Peyer's patch (tissue), 4 donors: ENCODE data around the gene COMMD2. TPM values are rescaled to one million over a fixed set of nuclear protein-coding genes. Genes with fewer than 3 reads are reported as not detected.

ENCODE experiments used
- DNase-seq, 3 donors: peaks; one replicate each; pipeline ENCODE4 v3.0.0-alpha.2; 2017 to 2019
- H3K27ac ChIP-seq, 4 donors: fragments of 200-600 bp; sonication (generic); one replicate each; pipeline ENCODE4 v1.5.1; 2016 to 2019
- H3K27me3 ChIP-seq, 2 donors: fragments of 200-600 bp; sonication (generic); one replicate each; pipeline ENCODE4 v1.5.1; 2019
- H3K36me3 ChIP-seq, 3 donors: fragments of 200-600 bp; sonication (generic); one replicate each; pipeline ENCODE4 v1.5.1; 2016 to 2019
- H3K4me1 ChIP-seq, 4 donors: fragments of 200-600 bp; sonication (generic); one replicate each; pipeline ENCODE4 v1.5.1; 2016 to 2019
- H3K4me3 ChIP-seq, 4 donors: fragments of 200-600 bp; sonication (generic); 1 replicate in 3 of 4; 2 replicates in 1 of 4; pipeline ENCODE4 v1.5.1; 2016 to 2019; ENCODE audit warnings: mild to moderate bottlenecking in 1 of 4
- H3K9me3 ChIP-seq, 4 donors: fragments of 200-600 bp; sonication (generic); one replicate each; pipeline ENCODE4 v1.5.1; 2016 to 2019; ENCODE audit warnings: mild to moderate bottlenecking in 1 of 4
- CTCF ChIP-seq, 6 experiments: fragments of 450-650 bp in 4 of 6; fragments of 200-600 bp in 2 of 6; sonication (generic) in 1 of 6; IDR thresholded peaks; one replicate each; pipeline ENCODE4 v1.5.1; 2017 to 2019; ENCODE audit warnings: antibody characterized with exemption in 6 of 6, mild to moderate bottlenecking in 3 of 6, moderate library complexity in 1 of 6
- POLR2A ChIP-seq, 2 donors: fragments of 450-650 bp; IDR thresholded peaks; one replicate each; pipeline ENCODE4 v1.5.1; 2017; ENCODE audit warnings: antibody characterized with exemption in 2 of 2, mild to moderate bottlenecking in 2 of 2, moderate library complexity in 2 of 2
- small RNA-seq, 2 donors: library from RNA; depleted of rRNA; stranded (forward); fragments of <200 nt; gene quantifications; one replicate each; pipeline ENCODE3, GENCODE V24; 2016
- total RNA-seq, 4 donors: library from RNA; depleted of rRNA; stranded (reverse); fragments of >200 nt; gene quantifications; one replicate each; pipeline ENCODE4 v1.1.0, GENCODE V29; 2016

COMMD2 gene
- total RNA-seq, 4 donors from 2014 or later: 10.9 to 29.7 (median 17.9) TPM

- no peaks in the 10 kb centered on the region for H3K36me3 ChIP-seq
- DNase-seq: no peak
- no peak overlapping the region for H3K4me3 ChIP-seq
- no peaks in the 10 kb centered on the region for H3K27me3 ChIP-seq
- no peaks in the 10 kb centered on the region for H3K9me3 ChIP-seq
- H3K27ac ChIP-seq: no peak overlapping the region
- no peaks in the 10 kb centered on the region for H3K4me1 ChIP-seq
- TF ChIP-seq POLR2A (IDR thresholded peaks at IDR 0.05) (no peak), CTCF (IDR thresholded peaks at IDR 0.05) (no peak)
Measured at GRCh38 chr3:149705416-149705815, 46.9 kb downstream of the COMMD2 start.

GRCh38 chr3:149703466-149703865 is 48.8 kb downstream of the COMMD2 start:
- peaks cover 0 to 6% (median 2%) of the 10 kb centered on the region in 4 donors for H3K9me3 ChIP-seq
- H3K36me3 ChIP-seq: no peaks in the 10 kb centered on the region
- no peaks in the 10 kb centered on the region for H3K27me3 ChIP-seq
- peak overlapping the region in 2 of 4 donors; percentile 42 to 77 for H3K27ac ChIP-seq
- TF ChIP-seq CTCF (IDR thresholded peaks at IDR 0.05) (no peak), POLR2A (IDR thresholded peaks at IDR 0.05) (no peak)
- H3K4me3 ChIP-seq: no peak overlapping the region
- H3K4me1 ChIP-seq: no peaks in the 10 kb centered on the region
- DNase-seq: peak in 1 of 3 donors; percentile 56

- H3K9me3 ChIP-seq: peaks cover 0 to 12% (median 3%) of the 10 kb centered on the region in 4 donors
- TF ChIP-seq POLR2A (IDR thresholded peaks at IDR 0.05): no peak
- TF ChIP-seq CTCF (IDR thresholded peaks at IDR 0.05): no peak
- no peak for DNase-seq
- H3K27ac ChIP-seq: peak overlapping the region in 3 of 4 donors; percentile 42 to 77 (median 47)
- no peak overlapping the region for H3K4me3 ChIP-seq
- no peaks in the 10 kb centered on the region for H3K36me3 ChIP-seq
- no peaks in the 10 kb centered on the region for H3K4me1 ChIP-seq
- H3K27me3 ChIP-seq: no peaks in the 10 kb centered on the region
Measured at GRCh38 chr3:149702691-149703441, 49.4 kb downstream of the COMMD2 start.

- Histone ChIP-seq H3K36me3 (no peaks in the 10 kb centered on the region), H3K27me3 (no peaks in the 10 kb centered on the region), H3K9me3 (peaks cover 0 to 13% (median 3%) of the 10 kb centered on the region in 4 donors), H3K27ac (peak overlapping the region in 2 of 4 donors; percentile 50 to 77), H3K4me1 (no peaks in the 10 kb centered on the region), H3K4me3 (peak overlapping the region in 1 of 4 donors; percentile 12)
- TF ChIP-seq POLR2A (IDR thresholded peaks at IDR 0.05) (no peak), CTCF (IDR thresholded peaks at IDR 0.05) (no peak)
- DNase-seq: no peak
Measured at GRCh38 chr3:149701977-149702350, 50.3 kb downstream of the COMMD2 start.

GRCh38 chr3:149701206-149701976 is 50.9 kb downstream of the COMMD2 start:
- DNase-seq: no peak
- TF ChIP-seq POLR2A (IDR thresholded peaks at IDR 0.05) (no peak), CTCF (IDR thresholded peaks at IDR 0.05) (no peak)
- Histone ChIP-seq H3K9me3 (peaks cover 0 to 13% (median 3%) of the 10 kb centered on the region in 4 donors), H3K4me1 (no peaks in the 10 kb centered on the region), H3K27me3 (no peaks in the 10 kb centered on the region), H3K36me3 (no peaks in the 10 kb centered on the region), H3K27ac (peak overlapping the region in 3 of 4 donors; percentile 14 to 77 (median 50)), H3K4me3 (peak overlapping the region in 1 of 4 donors; percentile 12)

Small RNA genes within 50 kb of the gene (small RNA-seq; reads per million reads assigned to genes)
- gene RNU6-507P: 0 reads per million in 2 donors

Other genes with a start within 250 kb of the COMMD2 start
- 10 to 100 TPM; 13.8 to 62.7 (median 18.5) TPM for gene WWTR1, start 94.5 kb downstream of the COMMD2 start, total RNA-seq
- gene ANKUB1, start 40.1 kb upstream of the COMMD2 start, total RNA-seq: not detected
- gene RNF13, start 60.7 kb upstream of the COMMD2 start, total RNA-seq: 10 to 100 TPM; 35.0 to 74.3 (median 58.1) TPM
- gene PFN2, start 218.4 kb upstream of the COMMD2 start, total RNA-seq: 10 to 100 TPM; 39.6 to 69.6 (median 60.9) TPM